NCI-H2227 treated with DMSO at 0.1 percent for 48 hours (cell line): Measurements from ENCODE around the gene RUNX3.
A peak's percentile ranks its signal among the peaks of the same experiment; 100 is the strongest.

Source experiments
- DNase-seq: peaks from one replicate; lab custom pipeline; 2025; lab: John Stamatoyannopoulos, UW

Gene RUNX3

GRCh38 chr1:24861821-24862727 is 68.0 kb downstream of the RUNX3 start:
- DNase-seq = peak; percentile 64

- no peak for DNase-seq
These were observed 69.2 kb downstream of the RUNX3 start for GRCh38 chr1:24860841-24861240.

- DNase-seq = no peak
These were observed 70.7 kb downstream of the RUNX3 start for GRCh38 chr1:24859063-24860010.

- DNase-seq = no peak
These were observed 71.8 kb downstream of the RUNX3 start for GRCh38 chr1:24858277-24858676.

- no peak for DNase-seq
These were observed 72.5 kb downstream of the RUNX3 start for GRCh38 chr1:24857507-24858133.

GRCh38 chr1:24856787-24857506 is 73.1 kb downstream of the RUNX3 start:
- no peak for DNase-seq

GRCh38 chr1:24855474-24855873 is 74.6 kb downstream of the RUNX3 start:
- no peak for DNase-seq

- DNase-seq = no peak
These were observed 76.4 kb downstream of the RUNX3 start for GRCh38 chr1:24853649-24854048.

GRCh38 chr1:24850328-24850920 is 79.7 kb downstream of the RUNX3 start:
- DNase-seq = no peak

GRCh38 chr1:24849672-24850295 is 80.3 kb downstream of the RUNX3 start:
- no peak for DNase-seq
